MM.1S (cell line): ENCODE results near the gene MAGI2.

ENCODE experiments used
- DNase-seq: peaks from one replicate; pipeline ENCODE4 v3.0.0-alpha.2; 2015
- H2AFZ ChIP-seq: fragments of 300-600 bp; sonication (generic); 2 replicates; pipeline ENCODE4 v1.6.0; 2016; ENCODE audit warnings: antibody characterized with exemption, low read length
- H3F3A ChIP-seq: fragments of 300-600 bp; sonication (generic); 2 replicates; pipeline ENCODE4 v1.6.1; 2016; ENCODE audit warnings: mild to moderate bottlenecking, antibody characterized with exemption, low read length, moderate library complexity, mixed read lengths; ENCODE audit not compliant: insufficient read depth
- H3K27ac ChIP-seq: fragments of 300-600 bp; sonication (generic); 2 replicates; pipeline ENCODE4 v1.5.1; 2016; ENCODE audit warnings: mild to moderate bottlenecking, low read length
- H3K27me3 ChIP-seq: fragments of 300-600 bp; sonication (generic); replicated peaks from 2 replicates; pipeline ENCODE4 v1.6.0; 2016; ENCODE audit warnings: low read length; ENCODE audit not compliant: insufficient read depth
- H3K36me3 ChIP-seq: fragments of 300-600 bp; sonication (generic); replicated peaks from 2 replicates; pipeline ENCODE4 v1.6.1; 2016; ENCODE audit warnings: mild to moderate bottlenecking, low read length, mixed read lengths; ENCODE audit not compliant: insufficient read depth
- H3K4me1 ChIP-seq: fragments of 300-600 bp; sonication (generic); 2 replicates; pipeline ENCODE4 v1.6.1; 2016; ENCODE audit warnings: low read length, mixed read lengths
- H3K4me2 ChIP-seq: fragments of 300-600 bp; sonication (generic); 2 replicates; pipeline ENCODE4 v1.6.0; 2016; ENCODE audit warnings: low read depth, low read length
- H3K4me3 ChIP-seq: fragments of 300-600 bp; sonication (generic); 2 replicates; pipeline ENCODE4 v1.5.1; 2016; ENCODE audit warnings: low read length, mixed read lengths
- H3K79me2 ChIP-seq: fragments of 300-600 bp; sonication (generic); 2 replicates; pipeline ENCODE4 v1.6.1; 2016; ENCODE audit warnings: mixed run types, low read length, mixed read lengths
- H3K9ac ChIP-seq: fragments of 300-600 bp; sonication (generic); 2 replicates; pipeline ENCODE4 v1.6.1; 2016; ENCODE audit warnings: low read length, mixed read lengths
- H3K9me2 ChIP-seq: fragments of 300-600 bp; sonication (generic); replicated peaks from 2 replicates; pipeline ENCODE4 v1.6.1; 2016; ENCODE audit warnings: mild to moderate bottlenecking, low read length, mixed read lengths; ENCODE audit not compliant: insufficient read depth
- H3K9me3 ChIP-seq: fragments of 300-600 bp; sonication (generic); replicated peaks from 2 replicates; pipeline ENCODE4 v1.6.1; 2016; ENCODE audit warnings: mild to moderate bottlenecking, low read length, mixed read lengths; ENCODE audit not compliant: insufficient read depth
- H4K20me1 ChIP-seq: fragments of 300-600 bp; sonication (generic); 2 replicates; pipeline ENCODE4 v1.6.1; 2016; ENCODE audit warnings: mild to moderate bottlenecking, low read length, moderate library complexity, mixed read lengths; ENCODE audit not compliant: insufficient read depth
- EZH2 ChIP-seq: fragments of 300-600 bp; sonication (generic); optimal IDR thresholded peaks from 2 replicates; pipeline ENCODE3; 2017; ENCODE audit warnings: low read depth, mild to moderate bottlenecking, antibody characterized with exemption, low read length, mixed read lengths
- EZH2phosphoT487 ChIP-seq: fragments of 300-600 bp; sonication (generic); IDR thresholded peaks from 2 replicates; pipeline ENCODE4 v1.6.1; 2018; ENCODE audit warnings: antibody characterized with exemption, low read length
- TF ChIP-seq, protein P1 (sequence below): fragments of 300-600 bp; sonication (generic); IDR thresholded peaks from 2 replicates; pipeline ENCODE4 v1.5.1; 2016; ENCODE audit warnings: antibody characterized with exemption, low read length, mixed read lengths

The MAGI2 gene

GRCh38 chr7:78019447-78020135 is 1433.9 kb downstream of the MAGI2 start:
- Histone ChIP-seq H2AFZ (no peak overlapping the region), H3K79me2 (no peaks in the 10 kb centered on the region), H3K36me3 (no peaks in the 10 kb centered on the region), H3K4me1 (no peaks in the 10 kb centered on the region), H3K9ac (no peak overlapping the region), H3K4me2 (no peak overlapping the region), H3K27me3 (no peaks in the 10 kb centered on the region), H3K9me2 (no peaks in the 10 kb centered on the region), H3K4me3 (no peak overlapping the region), H3K9me3 (no peaks in the 10 kb centered on the region), H3K27ac (no peak overlapping the region), H4K20me1 (no peaks in the 10 kb centered on the region), H3F3A (no peaks in the 10 kb centered on the region)
- TF ChIP-seq EZH2phosphoT487, result no peak
- TF ChIP-seq, protein P1, sequence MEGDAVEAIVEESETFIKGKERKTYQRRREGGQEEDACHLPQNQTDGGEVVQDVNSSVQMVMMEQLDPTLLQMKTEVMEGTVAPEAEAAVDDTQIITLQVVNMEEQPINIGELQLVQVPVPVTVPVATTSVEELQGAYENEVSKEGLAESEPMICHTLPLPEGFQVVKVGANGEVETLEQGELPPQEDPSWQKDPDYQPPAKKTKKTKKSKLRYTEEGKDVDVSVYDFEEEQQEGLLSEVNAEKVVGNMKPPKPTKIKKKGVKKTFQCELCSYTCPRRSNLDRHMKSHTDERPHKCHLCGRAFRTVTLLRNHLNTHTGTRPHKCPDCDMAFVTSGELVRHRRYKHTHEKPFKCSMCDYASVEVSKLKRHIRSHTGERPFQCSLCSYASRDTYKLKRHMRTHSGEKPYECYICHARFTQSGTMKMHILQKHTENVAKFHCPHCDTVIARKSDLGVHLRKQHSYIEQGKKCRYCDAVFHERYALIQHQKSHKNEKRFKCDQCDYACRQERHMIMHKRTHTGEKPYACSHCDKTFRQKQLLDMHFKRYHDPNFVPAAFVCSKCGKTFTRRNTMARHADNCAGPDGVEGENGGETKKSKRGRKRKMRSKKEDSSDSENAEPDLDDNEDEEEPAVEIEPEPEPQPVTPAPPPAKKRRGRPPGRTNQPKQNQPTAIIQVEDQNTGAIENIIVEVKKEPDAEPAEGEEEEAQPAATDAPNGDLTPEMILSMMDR, result no peak
- TF ChIP-seq EZH2, result no peak
- DNase-seq, result no peak

DNA sequence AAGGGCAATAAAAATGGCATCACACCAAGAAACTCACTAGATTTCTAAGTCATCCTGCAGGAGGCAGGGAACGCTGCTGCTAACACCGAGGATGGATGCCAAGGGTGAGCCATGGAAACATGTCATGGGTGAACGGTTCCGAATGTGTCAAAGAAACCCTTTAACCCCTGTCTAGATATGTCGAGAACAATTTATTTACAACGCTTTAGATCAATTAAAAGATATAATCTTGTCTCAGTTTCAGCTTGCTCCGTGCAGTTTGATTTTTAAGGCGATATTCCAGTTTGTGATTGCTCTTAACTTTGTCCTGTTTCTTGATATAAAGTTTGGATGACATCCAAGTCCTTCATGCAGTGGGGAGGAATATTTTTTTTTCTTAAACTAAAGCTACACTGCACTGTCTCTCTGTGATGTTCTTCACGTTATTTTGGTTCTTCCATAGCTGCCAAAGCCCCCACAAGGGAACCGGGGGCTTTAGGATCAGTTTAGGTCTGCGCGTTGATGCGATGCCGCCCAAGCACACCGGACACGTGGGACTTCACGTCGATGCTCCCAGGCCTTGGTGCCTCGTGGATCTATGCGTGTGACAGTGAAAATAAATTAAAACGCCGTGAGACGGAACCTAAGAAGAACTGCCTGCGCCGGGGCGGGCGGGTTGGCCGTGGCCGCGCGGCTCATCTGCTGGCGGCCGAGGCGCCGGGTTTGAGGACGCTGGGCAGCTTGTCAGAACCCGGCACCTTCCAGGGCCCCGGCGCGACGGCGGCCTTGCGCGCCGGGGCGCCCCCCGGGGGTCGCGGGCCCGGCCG is 1434.6 kb downstream of the MAGI2 start:
- Histone ChIP-seq H3K4me1 (no peaks in the 10 kb centered on the region), H3K79me2 (no peaks in the 10 kb centered on the region), H3K27me3 (no peaks in the 10 kb centered on the region), H2AFZ (no peak overlapping the region), H3K9ac (no peak overlapping the region), H3K27ac (no peak overlapping the region), H3K9me2 (no peaks in the 10 kb centered on the region), H3K4me2 (no peak overlapping the region), H4K20me1 (no peaks in the 10 kb centered on the region), H3K36me3 (no peaks in the 10 kb centered on the region), H3K9me3 (no peaks in the 10 kb centered on the region), H3K4me3 (no peak overlapping the region), H3F3A (no peaks in the 10 kb centered on the region)
- TF ChIP-seq EZH2phosphoT487 (no peak), EZH2 (no peak)
- TF ChIP-seq, protein P1, result no peak
- DNase-seq, result no peak

DNA sequence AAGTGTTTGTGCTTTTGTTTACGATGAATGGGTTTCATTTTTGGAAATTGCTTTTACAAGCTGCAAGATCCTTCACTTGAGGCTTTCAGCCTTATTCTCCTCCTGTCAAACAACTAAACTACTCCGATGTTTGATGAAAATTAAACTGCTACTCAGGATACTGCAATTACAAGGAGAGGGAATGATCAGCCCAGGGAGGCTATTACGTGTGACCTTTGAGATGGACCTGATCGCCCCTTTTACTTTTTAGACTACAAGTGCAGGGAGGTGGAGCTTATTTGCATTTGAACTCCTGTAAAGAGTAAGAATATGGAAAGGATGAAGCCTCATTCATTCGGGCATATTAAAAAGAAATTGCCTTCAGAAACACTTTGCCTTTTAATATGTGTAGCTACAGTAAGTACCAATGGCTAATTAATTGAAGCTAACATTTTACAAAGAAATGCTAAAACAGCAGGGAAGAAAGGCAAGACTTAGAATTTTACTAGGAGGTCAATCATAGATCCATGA is 1435.8 kb downstream of the MAGI2 start:
- Histone ChIP-seq H3K79me2 (no peaks in the 10 kb centered on the region), H4K20me1 (no peaks in the 10 kb centered on the region), H3K4me3 (no peak overlapping the region), H3K4me2 (no peak overlapping the region), H3K36me3 (no peaks in the 10 kb centered on the region), H3K9ac (no peak overlapping the region), H3K9me3 (no peaks in the 10 kb centered on the region), H3K27me3 (no peaks in the 10 kb centered on the region), H3K4me1 (no peaks in the 10 kb centered on the region), H2AFZ (no peak overlapping the region), H3F3A (no peaks in the 10 kb centered on the region), H3K27ac (no peak overlapping the region), H3K9me2 (no peaks in the 10 kb centered on the region)
- TF ChIP-seq EZH2phosphoT487 (no peak), EZH2 (no peak)
- TF ChIP-seq, protein P1, result no peak
- DNase-seq, result no peak
